M059J (cell line): ENCODE data around the gene CNPY1. TPM values are rescaled to one million over a fixed set of nuclear protein-coding genes. Genes with fewer than 3 reads are reported as not detected.

Experiments
- DNase-seq: peaks from one replicate; pipeline ENCODE4 v3.0.0-alpha.2; 2012; ENCODE audit warnings: low read depth
- total RNA-seq: library from RNA; depleted of rRNA; stranded (reverse); fragments of >200 nt; shearing (Covaris generic); gene quantifications from 2 replicates; pipeline ENCODE4 v1.2.3, GENCODE V29; 2014

Gene CNPY1
- total RNA-seq, 1 experiment from 2014 or later, result not detected

DNA sequence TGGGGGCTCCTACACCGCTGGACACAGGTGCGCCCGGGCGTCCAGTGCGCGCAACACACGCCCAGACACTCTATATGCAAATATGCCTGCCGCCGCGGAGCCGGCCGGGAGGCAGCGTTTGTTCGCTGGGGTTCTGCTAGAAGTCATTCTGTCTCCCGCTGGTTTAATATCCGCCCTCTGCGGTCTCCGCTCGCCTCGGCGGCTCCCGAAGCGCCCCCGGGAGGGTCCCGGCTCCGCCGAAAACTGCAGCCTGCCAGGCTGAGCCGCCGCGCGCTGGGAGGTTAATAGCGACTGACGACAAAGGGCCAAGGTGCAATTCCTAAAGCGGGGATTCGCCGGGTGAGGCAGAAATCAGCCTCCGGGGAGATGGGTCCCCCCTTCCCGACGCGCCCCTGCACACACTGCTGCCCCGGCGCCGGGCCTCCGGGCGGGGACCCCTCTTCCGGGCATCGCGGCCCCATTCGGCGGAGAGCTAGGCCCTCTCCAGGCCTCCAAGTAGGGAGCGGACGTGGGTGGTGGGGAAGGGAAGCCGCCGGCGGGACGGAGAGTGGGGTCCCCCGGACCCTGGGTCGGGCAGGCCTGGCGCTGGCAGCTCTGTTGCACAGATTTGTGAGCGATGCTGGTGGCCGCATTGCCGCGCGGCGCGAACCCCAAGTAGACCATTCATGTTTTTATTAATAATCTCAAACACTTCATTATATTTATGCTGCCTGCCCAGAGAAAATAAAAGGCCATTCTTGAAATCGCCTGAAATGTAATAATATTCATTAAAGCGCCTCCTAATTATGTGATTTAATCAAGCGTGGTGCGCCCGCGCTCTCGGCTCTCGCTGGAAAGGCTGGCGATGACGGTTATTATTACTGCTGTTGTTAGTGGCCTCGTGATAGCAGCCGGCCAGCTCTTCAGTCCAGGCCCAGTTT, 79.3 kb downstream of the CNPY1 start:
- no peak for DNase-seq

DNA sequence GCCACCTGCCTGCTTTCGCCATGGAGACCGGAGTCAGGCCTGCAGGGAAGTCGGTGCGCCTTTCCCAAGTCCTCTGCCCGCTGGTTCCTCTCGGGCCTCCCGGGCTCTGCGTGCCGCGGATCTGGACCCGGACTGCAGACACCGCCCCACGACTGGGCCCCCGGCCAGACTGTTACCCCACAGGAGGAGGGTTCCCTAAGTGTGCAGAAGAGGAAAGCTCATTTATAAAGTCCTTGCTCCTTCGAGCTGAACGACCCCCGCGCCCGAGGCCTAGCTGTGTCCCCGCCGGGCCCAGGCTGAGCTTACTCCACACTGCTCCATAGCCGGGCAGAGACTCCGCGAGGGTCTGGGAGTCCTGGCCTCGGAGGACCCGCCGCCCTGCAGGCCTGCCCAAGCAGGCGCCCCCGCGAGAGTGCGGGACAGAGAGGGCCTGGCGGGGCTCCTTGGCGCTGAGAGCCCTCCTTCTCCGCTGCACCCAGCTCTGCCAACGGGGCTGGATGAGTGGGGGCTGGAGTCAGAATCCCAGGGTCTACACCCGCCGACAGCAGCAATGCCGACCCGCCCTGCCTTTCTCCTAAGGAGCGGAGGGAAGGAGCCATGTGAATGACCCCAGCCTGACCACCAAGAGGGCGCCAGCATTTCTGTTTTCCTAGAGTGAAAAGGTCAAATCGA, 80.1 kb downstream of the CNPY1 start:
- DNase-seq, result no peak

DNA sequence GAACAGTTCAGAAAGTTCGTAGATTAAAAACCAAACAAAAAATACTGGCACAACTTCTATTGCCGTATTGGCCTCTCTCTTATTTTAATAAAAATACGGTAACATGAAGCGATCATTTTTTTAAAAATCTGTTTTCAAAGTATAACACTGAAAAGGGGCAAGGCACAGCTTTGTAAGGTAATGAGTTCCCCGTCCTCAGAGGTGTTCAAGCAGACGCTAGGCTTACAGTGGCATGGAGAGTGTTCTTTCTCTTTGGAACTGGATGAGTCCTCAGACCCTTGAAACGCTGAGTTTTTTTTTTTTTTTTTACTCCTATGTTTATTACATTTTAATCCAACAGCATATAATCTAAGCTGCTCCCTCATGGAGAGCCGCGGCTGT, 80.6 kb downstream of the CNPY1 start:
- DNase-seq, result no peak

DNA sequence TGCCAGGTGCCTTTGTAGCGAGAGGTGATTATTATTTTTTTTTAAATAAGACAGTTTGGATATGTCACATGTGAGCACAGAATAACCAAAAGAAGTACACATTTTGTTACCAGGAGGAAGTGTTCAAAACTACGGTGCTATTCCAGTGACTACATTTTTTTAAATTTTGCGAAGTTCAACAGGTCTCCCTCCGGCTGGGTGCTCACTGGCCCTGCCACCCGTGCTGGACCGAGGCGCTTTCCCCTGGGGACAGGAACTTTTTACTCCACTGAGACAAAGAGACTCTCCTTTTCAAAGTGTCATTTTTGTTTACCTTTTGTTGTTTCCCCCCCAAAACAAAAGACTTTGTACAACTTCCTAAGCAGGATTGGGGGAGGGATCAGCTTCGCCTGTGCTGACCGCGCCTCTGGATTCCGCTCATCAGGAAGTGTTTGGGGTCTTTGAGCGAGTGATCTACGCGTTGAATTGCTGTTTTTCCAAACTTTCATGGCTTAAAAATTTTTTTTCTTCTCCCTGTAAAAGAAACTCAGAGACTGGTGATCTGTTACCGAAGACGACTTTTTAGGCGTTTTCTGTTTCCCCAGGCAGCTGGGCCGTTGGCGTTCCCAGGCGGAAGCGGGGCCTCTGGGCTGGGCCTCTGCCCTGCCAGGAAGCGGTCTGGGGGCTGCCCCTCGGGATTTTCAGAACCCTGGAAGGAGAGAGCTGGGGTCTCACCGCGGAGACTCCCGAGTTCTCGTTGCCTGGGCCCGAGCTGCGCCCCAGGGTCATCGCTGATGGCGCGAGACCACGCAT, 81.2 kb downstream of the CNPY1 start:
- DNase-seq, result no peak

DNA sequence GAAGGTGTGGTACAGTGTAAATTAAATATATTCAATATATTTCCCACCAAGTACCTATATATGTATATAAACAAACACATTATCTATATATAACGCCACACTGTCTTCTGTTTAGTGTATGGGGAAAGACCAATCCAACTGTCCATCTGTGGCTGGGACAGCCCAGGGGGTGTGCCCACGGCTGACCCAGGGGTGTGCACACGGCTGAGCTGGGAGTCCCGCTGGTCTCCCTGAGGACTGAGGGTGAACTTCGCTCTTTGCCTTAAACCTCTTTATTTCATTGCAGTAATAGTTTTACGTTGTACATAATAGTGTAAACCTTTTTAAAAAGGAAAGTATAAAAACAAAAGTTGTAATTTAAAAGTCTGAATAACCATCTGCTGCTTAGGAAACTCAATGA, 82.2 kb downstream of the CNPY1 start:
- DNase-seq, result no peak

DNA sequence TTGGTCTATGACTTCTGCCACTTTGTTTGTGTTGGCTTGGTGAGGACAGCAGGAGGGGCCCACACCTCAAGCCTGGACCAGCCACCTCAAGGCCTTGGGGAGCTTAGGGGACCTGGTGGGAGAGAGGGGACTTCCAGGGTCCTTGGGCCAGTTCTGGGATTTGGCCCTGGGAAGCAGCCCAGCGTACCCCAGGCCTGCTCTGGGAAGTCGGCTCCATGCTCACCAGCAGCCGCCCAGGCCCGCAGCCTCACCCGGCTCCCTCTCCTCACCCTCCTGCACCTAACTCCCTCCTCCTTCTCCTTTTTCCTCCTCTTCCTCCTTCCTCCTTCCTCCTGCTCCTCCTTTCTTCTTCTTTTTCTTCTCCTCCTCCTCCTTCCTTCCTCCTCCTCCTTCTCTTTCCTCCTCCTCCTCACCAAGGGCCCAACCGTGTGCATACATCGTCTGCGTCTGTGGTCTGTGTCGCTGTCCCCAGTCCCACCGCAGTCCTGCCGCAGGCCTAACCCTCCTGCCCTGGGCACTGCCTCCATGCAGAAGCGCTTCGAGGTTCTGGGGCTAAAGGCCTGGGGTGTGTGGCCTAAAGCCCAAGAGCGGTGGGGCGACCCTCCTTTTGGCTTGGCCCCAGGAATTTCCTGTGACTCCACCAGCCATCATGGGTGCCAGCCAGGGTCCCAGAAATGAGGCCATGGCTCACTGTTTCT, 83.1 kb downstream of the CNPY1 start:
- DNase-seq, result no peak

DNA sequence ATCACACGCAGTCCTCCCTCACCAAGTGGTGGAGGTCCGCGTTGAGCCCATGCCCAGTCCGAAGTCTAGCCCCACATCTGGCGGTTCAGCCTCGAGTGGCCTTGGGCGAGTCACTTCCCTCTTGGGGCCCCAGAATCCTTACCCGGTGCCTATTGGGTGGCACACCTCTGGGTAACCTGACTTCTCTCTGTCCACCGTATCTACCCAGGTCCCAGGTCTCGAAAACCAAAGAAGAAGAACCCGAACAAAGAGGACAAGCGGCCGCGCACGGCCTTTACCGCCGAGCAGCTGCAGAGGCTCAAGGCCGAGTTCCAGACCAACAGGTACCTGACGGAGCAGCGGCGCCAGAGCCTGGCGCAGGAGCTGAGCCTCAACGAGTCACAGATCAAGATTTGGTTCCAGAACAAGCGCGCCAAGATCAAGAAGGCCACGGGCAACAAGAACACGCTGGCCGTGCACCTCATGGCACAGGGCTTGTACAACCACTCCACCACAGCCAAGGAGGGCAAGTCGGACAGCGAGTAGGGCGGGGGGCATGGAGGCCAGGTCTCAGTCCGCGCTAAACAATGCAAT, 84.1 kb downstream of the CNPY1 start:
- DNase-seq, result no peak

DNA sequence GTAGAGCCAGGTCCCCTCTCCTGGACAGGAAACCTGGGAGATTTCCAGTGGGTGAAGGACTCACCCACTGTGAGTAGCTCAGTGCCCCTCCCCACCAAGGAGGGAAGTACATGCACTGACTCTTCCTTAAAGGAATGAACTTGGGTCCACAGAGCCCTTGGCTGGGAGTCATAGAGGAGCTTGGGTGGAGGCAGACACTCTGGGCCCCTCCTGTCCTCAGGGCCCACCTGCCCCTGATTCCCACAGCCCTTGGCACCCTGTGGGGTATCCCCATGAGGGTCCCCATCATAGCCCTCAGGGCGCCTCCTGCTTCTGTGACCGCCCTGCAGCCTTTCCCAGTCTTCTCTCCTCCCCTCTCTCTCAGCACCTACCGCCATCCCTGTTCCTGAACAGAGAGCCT, 84.7 kb downstream of the CNPY1 start:
- no peak for DNase-seq

DNA sequence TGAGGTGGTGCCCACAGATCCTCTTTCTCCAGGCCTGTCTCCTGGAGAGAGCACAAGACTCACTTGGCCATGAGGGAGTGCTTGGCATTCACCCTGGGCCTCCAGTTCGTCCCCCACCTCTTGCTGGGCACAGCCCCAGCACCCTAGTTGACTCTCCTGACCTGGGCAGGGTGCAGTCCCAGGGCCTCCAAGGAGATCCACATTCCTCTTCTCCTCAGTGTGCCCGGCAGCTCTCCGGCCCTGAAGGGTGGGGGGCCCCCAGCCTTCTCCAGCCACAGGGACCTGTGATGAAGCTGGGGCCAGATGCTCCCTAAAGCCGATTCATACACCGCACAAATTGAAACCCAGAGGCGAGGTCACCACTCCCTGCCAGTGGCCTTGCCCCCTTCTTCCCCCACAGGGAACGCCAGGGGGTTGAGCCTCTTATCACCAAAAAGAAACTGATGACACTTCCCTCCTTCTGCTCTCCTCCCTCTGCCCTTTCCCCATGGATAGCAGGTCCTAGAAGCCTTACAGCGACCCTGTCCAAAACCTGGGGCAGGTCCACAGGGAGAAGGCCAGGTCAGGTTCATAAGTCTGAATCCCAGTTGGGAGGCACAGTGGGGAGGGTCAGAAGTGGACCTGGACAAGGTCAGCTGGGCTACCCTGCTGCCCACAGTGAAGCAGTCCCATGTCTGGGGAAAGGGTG, 85.3 kb downstream of the CNPY1 start:
- no peak for DNase-seq

DNA sequence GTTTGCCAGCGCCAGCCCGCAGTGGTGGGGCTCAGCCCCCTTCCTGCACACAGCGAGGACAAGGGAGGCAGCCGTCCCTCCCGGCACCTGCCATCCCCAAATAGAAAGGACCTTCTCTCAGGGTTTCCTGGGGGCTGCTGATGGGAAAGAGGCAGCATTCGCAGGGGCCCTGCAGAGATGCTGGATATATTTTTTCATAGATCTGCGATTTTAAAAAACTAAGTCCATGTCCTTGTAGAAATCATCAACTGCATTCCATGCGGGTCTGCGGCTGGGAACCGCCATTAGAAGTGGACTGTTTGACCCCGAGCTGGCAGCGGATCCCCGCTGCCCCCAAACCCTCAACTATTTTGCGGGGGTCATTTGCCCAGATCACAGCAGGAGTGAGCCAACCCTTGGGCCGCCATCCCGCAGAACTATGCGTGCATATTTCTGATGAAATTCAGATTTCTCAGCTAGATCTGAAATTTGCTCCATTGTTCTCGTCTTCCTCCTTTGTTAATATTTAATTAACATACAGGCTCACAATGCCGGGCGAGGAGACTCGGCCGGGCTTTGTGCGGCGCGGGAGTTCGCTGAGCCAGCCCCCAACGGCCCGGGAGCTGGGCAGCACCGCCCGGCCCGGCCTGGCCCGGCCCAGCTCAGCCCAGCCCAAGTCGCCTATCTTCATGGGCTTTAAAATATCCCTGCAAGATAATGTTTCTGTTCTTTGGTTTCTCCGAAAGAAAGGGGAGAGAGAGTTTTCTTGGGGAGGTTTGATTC, 86.5 kb downstream of the CNPY1 start:
- DNase-seq, result no peak

DNA sequence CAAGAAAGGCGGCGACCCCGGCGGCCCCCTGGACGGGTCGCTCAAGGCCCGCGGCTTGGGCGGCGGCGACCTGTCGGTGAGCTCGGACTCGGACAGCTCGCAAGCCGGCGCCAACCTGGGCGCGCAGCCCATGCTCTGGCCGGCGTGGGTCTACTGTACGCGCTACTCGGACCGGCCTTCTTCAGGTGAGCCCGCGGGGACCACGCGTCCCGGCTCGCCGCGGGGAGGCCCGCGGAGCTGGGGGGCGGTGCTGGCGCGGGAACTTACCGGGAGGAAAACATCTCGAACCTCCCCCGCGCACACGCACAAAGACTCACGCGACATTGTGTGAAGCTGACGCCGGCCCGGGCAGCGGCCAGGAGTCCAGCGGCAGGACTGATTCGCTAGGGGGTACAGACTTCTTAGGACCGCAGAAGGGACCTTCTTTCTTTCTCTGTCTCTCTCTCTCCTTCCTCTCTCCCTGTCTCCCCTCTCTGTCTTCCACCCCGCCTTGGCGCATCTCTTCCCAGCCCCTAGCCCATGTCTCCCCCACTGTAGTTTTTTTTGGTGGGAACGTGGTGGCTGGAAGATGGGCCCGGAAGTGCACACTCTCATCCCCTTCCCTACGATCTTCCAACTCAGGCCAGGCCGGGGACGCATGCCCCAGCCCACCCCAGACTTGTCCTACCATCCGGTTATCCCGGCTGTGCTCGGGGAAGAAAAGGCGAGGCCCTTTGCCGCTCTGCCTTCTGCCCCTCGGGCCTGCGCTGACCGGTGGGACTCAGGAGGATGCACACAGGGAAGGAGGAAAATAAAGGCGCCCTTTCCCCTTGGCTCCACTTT, 87.3 kb downstream of the CNPY1 start:
- no peak for DNase-seq

DNA sequence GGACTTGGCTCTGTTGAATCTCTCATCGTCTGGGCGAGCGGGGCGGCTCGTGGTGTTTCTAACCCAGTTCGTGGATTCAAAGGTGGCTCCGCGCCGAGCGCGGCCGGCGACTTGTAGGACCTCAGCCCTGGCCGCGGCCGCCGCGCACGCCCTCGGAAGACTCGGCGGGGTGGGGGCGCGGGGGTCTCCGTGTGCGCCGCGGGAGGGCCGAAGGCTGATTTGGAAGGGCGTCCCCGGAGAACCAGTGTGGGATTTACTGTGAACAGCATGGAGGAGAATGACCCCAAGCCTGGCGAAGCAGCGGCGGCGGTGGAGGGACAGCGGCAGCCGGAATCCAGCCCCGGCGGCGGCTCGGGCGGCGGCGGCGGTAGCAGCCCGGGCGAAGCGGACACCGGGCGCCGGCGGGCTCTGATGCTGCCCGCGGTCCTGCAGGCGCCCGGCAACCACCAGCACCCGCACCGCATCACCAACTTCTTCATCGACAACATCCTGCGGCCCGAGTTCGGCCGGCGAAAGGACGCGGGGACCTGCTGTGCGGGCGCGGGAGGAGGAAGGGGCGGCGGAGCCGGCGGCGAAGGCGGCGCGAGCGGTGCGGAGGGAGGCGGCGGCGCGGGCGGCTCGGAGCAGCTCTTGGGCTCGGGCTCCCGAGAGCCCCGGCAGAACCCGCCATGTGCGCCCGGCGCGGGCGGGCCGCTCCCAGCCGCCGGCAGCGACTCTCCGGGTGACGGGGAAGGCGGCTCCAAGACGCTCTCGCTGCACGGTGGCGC, 88.1 kb downstream of the CNPY1 start, which contains the start of gene EN2:
Gene EN2 (plus strand): TSS at position 19 of the 767 bp plus-strand sequence. CDS start 249 bp downstream, at position 268.
- DNase-seq, result no peak

DNA sequence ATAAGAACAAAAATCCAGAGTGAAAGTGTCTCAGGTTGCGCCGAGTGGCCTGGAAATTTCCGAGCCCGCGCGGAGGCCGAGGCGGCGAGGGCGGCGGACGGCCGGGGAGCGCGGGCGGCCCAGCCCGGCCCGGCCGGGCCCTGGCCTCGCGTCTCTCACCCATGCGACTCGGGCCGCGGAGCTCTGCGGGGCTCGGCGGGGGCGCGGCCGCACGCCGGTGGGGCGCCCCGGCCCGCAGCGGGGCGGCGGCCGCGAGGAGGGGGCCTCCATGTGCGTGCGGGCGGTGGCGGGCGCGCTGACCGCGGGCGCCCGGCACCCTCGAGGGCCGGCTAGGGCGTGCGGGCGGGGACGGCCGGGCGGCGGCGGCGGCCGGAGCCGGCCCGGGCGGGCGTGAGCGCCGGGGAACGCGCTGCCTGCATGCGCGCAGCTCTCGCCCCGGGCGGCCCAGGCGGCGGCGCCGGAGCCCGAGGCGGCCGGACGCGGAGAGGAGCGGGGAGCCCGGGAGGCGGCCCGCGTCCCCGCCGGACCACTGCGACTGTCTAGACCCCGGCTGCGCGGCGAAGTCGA, 88.7 kb downstream of the CNPY1 start:
- no peak for DNase-seq

DNA sequence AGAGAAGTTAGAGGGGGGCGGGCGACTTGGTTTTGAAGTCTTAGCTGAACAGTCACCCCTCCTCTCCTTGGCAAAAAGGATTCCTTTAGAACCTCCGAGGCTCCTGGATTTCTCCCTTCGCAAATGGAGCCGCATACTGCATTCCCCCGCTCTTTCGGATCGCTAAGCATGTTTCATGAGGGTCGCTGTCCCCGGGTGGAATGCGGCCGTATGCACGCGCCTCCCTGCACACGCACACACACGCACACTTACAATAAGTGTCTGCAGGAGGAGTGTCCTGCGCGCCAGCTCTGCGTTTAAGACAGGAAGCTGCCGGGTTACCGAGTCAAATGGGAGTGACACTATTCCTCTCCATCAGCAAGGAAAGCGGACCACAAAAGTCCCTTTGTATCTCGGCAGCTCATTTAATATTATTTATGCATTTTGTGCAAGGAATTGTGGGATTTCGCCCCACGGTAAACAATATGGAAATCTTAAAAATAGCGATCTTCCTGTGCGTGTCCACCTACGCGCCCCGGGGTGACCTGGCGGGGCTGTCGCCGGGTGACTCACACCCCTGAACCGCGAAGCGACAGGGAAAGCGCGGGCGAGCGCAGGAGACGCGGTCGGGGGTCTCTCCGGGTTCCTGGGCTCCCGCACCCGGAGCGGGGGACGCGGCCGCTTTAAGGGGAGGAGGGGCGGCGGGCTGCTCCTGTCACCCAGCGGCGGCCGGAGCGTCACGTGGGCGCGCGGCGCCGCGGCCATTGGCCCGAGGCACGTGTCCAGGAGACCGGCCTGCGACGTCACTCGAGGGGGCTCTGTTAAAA, 89.4 kb downstream of the CNPY1 start:
- peak; percentile 66 for DNase-seq

DNA sequence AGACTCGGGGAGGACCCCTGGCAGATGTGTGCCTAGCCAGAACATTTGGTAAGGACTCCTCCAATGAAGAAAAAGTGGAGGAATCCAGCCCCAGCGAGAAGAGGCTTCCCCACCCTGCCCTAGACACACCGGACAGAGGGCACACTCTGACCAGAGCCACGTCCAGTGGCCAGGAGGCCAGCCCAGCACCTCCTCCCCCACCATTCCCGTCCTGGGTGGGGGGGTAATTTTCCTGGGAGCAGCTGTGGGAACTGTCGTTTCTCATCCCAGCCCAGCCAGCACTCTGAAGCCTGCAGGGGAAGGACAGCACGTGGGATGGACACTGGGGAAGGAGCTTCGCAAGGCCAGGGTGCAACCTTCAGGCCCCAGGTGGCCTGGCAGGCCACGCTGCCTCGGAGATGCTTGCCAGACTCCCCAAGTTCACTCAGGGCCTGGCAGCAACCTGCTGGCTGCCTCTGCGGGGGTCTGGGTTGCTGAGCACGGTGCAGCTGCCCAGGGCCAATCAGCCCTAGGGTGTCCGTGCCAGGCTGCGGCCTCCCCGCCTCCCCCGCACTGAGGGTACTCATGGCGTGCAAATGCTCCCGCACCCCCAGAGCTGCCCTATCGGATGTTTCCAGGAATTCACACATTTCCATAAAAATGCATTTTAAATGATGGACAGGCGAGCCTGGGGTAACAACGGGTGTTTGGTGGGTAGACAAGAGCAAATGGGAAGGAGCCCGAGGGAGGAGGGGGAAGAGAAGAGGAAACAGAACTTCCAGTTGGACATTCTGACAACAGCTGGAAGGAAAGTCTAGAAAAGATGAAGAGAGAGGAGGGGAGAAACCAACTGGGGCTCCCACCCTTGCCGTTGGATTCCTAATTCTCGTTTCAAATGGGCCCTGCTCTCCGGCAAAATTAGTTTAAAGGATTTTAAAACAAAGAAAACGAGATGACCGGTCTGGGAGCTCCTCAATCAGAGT, 90.3 kb downstream of the CNPY1 start:
- no peak for DNase-seq

DNA sequence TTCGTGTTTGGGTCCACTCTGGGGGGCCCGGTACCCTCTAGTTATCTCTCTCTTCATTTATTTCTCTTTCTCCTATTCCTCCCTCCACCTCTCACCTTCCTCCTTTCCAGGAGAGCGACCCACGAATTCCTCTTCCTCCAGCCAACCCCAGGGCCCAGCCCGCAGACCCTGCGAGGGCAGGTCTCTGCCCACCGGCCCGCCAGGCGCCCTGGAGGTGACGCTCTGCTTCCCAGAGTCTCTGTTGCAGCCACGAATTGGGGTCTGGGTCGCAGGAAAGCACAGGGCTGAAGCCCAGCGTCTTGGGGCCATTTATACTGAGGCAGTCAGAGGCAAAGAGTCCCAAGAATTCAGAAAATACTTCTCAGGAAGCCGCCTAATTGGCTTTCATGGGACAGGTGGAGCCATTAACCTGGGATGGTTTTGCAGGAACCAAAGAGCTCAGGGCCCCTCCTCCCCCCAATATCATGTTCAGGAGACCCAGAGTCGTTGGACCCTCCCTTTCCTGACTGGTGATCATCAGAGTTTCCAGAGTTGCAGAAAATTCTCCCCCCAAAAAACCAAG, 91.1 kb downstream of the CNPY1 start:
- no peak for DNase-seq
